ENCODE data around the gene ADAMTSL3.
A peak's percentile ranks its signal among the peaks of the same experiment; 100 is the strongest.
"Not testable (repeated sequence)": the region's sequence is repeated elsewhere in the genome, so short reads cannot be mapped to it uniquely, and the experiment has no call there.

Gene ADAMTSL3

DNA sequence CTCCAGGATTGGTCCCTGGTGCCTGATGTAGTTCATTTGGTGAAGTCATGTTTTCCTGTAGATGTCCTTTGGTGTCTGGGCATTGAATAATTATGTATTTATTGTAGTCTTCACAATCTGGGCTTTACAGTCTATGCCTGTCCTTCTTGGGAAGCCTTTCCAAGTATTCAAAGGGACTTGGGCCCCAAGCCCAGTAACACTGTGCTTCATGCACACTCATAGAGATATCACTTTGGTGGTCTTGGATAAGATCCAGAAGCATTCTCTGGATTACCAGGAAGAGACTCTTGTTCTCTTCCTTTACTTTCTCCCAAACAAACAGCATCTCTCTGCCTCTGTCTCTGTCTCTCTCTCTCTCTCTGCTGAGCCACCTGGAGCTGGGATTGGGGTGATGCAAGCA is 300.6 kb downstream of the ADAMTSL3 start:
- FAIRE-seq: no peak
- DNase-seq (ENCODE audit: insufficient read length, low spot score): no peak

- DNase-seq (ENCODE audit: insufficient read length, low spot score) (peak; percentile 5), FAIRE-seq (peak; percentile 98)
Observed at GRCh38 chr15:83955806-83956265, 301.9 kb downstream of the ADAMTSL3 start.

DNA sequence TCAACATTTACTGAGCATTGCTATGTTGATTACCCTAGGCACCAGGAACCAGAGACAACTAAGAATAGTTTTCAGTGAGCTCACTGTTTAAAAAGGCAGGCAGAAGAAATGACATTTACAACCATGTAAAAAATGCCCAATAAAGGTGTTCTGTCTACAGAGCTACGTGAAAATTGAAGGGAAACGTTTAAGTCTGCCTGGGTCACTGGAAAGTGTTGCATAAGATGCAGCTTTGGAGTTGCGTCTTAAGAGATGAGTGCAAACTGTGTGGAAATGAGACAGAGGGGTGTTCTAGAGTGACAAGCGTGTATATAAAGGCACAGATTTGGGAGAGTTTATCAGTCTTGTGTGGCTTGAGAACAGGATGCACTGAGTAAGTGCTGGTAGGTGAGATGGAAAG is 303.0 kb downstream of the ADAMTSL3 start:
- FAIRE-seq: peak; percentile 64
- no peak for DNase-seq (ENCODE audit: insufficient read length, low spot score)

- DNase-seq (ENCODE audit: insufficient read length, low spot score) (no peak), FAIRE-seq (no peak)
Observed at GRCh38 chr15:83959477-83959876, 305.6 kb downstream of the ADAMTSL3 start.

DNA sequence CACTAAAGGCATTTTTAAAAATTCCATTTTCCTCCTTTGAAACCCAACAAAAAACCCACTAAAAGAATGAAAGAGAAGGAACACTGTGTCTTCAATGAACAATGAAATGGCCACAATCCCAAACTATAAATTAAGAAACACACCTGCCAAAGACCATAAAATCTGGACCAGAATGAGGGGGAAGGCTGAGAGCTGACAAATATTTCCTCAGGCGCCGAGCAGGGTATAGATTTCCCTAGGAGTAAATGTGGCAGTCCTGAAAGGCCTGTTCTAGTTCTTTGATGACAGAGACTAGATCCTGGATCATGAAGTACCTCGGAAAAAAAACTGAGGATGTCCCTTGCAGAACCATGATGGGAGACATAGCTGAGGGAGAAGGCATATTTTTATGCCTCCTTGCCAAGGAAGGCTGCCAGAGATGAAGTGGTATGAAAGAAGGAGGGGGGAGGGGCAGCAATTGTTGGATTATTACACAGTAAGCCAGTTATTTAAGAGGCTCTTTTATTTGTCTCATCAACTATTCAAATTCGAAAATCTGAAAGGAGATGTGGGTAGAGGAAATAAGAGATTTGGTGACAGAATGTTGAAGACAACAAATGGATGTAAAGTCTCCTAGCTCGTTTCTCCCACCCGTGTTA is 306.4 kb downstream of the ADAMTSL3 start:
- FAIRE-seq: no peak
- DNase-seq (ENCODE audit: insufficient read length, low spot score): no peak

DNA sequence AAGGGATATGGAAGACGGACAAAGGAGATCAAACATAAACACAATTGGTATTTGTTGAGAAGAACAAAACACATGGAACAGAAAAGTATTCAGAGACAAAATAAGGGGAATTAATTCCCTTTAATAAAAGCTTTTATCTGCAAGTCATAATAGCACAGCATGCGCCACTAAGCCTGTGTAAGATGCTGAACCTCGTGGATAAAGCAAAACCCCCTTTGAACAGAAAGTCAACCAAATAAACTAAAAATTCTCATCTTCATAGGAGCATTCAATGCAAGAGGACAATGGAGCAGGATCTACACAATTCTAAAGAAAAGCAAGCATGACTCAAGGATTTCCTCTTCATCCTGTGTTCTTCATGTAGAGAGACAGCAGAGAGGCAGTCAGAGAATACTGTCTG is 307.4 kb downstream of the ADAMTSL3 start:
- DNase-seq (ENCODE audit: insufficient read length, low spot score) (no peak), FAIRE-seq (no peak)

DNA sequence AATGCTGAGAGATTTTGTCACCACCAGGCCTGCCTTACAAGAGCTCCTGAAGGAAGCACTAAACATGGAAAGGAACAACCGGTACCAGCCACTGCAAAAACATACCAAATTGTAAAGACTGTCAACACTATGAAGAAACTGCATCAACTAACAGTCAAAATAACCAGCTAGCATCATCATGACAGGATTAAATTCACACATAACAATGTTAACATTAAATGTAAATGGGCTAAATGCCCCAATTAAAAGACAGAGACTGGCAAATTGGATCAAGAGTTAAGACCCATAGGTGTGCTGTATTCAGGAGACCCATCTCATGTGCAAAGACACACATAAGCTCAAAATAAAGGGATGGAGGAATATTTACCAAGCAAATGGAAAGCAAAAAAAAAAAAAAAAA is 311.0 kb downstream of the ADAMTSL3 start:
- not testable (repeated sequence) for DNase-seq (ENCODE audit: insufficient read length, low spot score); FAIRE-seq

DNA sequence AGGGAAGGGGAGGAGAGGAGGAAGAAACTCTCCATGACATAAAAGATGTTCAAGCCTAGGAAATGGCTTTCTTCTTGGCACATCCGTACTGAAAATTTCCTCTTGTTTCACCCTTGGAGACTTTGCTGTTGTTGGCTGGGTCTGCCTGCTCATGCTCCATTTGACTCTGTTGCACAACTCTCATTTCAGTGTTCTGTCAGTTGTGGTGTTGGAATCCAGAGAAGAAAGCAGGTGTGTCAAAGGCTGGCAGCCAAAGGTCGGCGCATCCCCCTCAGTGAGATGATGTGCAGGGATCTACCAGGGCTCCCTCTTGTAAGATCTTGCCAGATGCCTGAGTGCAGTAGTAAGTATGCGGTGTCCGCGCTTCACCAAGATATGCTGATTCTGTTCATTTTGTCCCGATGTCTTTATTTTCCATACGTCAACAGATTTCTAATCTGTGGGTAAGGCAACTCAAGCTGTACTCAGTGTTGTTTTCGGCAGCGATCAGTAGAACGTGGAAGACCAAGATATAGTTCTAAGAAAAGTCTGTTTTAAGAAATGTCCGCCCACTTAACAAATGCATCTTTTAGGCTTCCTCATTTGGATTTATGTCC is 316.5 kb downstream of the ADAMTSL3 start:
- no peak for DNase-seq (ENCODE audit: insufficient read length, low spot score)
- FAIRE-seq: no peak

DNA sequence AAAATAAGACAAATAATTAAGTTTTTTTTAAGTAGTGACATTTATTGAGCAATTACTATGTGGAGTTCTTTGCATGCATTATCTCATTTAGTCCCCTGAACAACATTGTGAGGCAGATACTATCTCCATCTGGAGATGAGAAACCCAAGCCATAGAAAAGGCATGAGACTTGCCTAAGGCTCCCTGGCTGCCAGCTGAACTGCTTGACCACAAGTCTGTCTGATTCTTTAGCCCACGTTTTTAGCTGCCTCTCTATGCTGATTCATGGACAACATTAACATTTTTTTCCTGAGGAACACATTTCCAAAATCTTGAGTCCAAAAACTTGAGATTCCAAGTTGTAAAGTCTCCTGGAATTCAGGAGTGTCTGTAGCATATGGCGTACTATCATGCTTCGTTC is 318.1 kb downstream of the ADAMTSL3 start:
- no peak for FAIRE-seq
- no peak for DNase-seq (ENCODE audit: insufficient read length, low spot score)

DNA sequence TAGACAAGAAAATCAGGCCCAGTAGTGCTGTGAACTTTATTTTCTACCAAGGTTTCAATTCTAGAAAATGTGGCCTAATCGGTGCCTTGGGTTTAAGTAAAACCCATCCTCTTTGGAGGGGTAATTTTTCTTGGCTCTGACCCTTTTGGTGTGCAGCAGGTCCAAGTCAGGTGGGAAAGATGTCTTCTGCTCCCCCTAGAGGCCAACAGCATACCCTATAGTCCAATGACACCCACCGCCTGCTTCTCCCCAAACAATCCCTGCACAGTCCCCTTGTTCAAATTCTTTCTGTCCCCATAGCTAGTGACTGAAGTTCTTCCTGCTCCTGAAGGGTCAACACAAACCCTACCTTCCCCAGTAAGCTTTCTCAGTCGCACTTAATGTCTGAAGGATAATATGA is 319.9 kb downstream of the ADAMTSL3 start:
- DNase-seq (ENCODE audit: insufficient read length, low spot score) (peak; percentile 32), FAIRE-seq (peak; percentile 54)

DNA sequence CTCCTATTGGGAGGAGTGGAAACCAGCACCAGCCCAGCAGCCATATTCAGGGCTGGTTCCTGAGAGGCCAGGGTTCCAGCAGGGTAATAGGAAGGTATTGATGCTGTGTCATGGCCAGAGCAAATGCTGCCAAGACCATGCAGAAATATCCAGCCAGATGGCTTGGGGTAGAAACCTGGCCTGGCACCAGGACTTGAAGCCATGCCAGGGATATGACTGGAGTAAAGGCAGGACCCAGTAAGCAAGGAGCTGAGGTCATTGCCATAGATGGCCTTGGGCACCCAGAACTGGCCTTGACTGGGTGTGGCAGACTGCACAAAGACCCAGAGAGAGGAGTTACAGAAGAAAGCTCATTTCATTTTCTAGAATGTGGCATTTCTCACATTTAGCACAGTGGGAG is 324.1 kb downstream of the ADAMTSL3 start:
- no peak for FAIRE-seq
- no peak for DNase-seq (ENCODE audit: insufficient read length, low spot score)

DNA sequence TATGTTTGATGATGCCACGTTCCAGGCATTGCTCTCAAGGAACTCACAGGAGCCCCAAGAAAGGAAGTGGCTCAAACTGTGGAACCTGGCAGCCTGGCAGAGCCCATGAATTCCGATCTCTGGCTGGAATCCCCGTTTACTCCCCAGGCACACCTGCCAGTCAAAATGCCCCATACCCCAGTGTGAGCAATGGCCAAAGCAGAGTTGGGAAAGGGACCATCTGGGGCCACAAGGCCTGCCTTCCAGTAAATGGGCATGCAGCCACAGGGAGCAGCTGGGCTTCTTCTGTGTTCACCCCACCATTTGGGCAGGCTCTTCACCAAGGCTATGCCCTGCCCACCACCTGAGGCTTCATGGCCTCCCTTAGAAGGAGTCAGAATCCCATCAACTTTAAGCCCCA is 324.7 kb downstream of the ADAMTSL3 start:
- DNase-seq (ENCODE audit: insufficient read length, low spot score) (no peak), FAIRE-seq (no peak)

DNA sequence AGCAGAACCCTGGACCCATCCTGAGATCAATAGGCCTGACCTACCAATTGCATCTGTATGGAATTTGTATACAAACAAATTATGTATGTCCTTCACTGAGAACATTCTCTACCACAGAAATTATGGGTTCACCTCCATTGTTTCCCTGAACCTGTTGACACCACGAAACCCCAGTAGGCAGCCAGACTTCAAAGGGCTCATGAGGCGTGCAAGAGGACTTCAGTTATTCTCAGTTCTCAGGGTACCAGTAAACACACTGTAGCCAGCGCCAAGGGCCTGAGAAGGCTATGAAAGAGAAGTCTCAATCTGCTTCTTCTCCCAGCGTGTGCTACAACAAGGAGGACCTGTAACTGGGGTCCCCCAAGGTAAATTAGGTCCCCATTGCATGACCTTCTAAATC is 326.7 kb downstream of the ADAMTSL3 start:
- DNase-seq (ENCODE audit: insufficient read length, low spot score) (no peak), FAIRE-seq (no peak)

GRCh38 chr15:83982748-83983147 is 328.8 kb downstream of the ADAMTSL3 start:
- DNase-seq (ENCODE audit: insufficient read length, low spot score) (no peak), FAIRE-seq (no peak)

GRCh38 chr15:83983634-83984458 is 329.9 kb downstream of the ADAMTSL3 start:
- FAIRE-seq: peak; percentile 97
- no peak for DNase-seq (ENCODE audit: insufficient read length, low spot score)

DNA sequence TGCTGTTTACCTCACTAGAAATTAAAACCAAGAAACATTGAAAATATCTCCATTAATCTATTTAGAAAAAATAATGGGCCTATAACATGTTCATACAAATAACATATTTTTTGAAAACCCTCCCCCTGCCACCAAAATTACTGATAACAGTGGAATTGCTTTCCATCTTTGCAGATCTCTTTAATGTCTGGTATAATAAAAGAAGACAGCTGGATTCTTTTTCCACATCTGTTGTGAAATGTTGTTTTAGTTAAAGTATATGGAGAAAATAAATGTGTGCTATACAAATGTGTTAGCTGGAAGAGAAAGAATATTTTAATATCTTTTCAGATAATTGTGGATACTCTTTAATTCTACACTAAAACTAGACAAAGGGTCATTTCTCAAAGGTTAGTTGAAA is 330.7 kb downstream of the ADAMTSL3 start:
- no peak for DNase-seq (ENCODE audit: insufficient read length, low spot score)
- FAIRE-seq: no peak

DNA sequence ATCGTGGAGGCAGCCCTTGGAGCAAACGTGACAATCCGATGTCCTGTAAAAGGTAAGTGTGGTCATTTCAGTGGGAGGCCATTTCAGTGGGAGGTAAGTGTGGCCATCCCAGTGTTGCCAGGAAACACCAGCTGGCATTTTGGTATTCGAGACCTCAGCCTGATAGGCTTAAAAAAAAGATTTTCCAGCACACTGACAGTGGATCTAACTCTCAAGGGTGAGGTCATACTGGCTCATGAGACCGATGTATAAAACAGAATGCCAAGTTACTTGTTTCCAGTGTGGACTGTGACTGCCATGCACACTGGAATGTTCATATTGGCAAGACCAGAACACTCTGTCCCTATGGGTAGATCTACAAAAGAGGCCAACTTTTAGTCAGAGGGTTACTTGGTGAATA is 337.2 kb downstream of the ADAMTSL3 start:
- no peak for DNase-seq (ENCODE audit: insufficient read length, low spot score)
- no peak for FAIRE-seq

GRCh38 chr15:83992324-83993031 is 338.6 kb downstream of the ADAMTSL3 start:
- FAIRE-seq (peak; percentile 56), DNase-seq (ENCODE audit: insufficient read length, low spot score) (no peak)

GRCh38 chr15:83993591-83993990 is 339.7 kb downstream of the ADAMTSL3 start:
- FAIRE-seq (no peak), DNase-seq (ENCODE audit: insufficient read length, low spot score) (no peak)

- DNase-seq (ENCODE audit: insufficient read length, low spot score) (no peak), FAIRE-seq (no peak)
Observed at GRCh38 chr15:83998486-83998885, 344.6 kb downstream of the ADAMTSL3 start.
